CD4-positive, alpha-beta T cell (primary cell): ENCODE data around the gene TEX19. TPM values are rescaled to one million over a fixed set of nuclear protein-coding genes. Genes with fewer than 3 reads are reported as not detected.
A peak's percentile ranks its signal among the peaks of the same experiment; 100 is the strongest.
"Not testable (repeated sequence)": the region's sequence is repeated elsewhere in the genome, so short reads cannot be mapped to it uniquely, and the experiment has no call there.

Source experiments
- ATAC-seq: fragments of 200-7000 bp; cut with Tn5 transposase; one replicate; pipeline ENCODE4 v1.10.0; 2022; ENCODE audit warnings: mild to moderate bottlenecking; ENCODE audit not compliant: poor library complexity
- CTCF ChIA-PET: fragments of 350-600 bp; sonication (Branson Sonifier 250); formaldehyde crosslinking; loops from one replicate; lab custom pipeline; 2021; ENCODE audit warnings: antibody characterized with exemption, inconsistent platforms; lab: Charles Lee
- POLR2A ChIA-PET: fragments of 350-600 bp; sonication (Branson Sonifier 250); formaldehyde crosslinking; loops from one replicate; lab custom pipeline; 2021; ENCODE audit warnings: antibody characterized with exemption, inconsistent platforms; lab: Charles Lee
- DNase-seq, 14 experiments: peaks; one replicate each; pipeline ENCODE4 v3.0.0-alpha.2; 2013 to 2020; ENCODE audit warnings: mixed read lengths in 2 of 14
- H3K27ac ChIP-seq, 2 donors: one replicate each; pipeline versions ENCODE4 v1.5.1 to v1.7.0; 2013; ENCODE audit warnings: low read length in 2 of 2, low read depth in 1 of 2, mild to moderate bottlenecking in 1 of 2
- H3K27me3 ChIP-seq, 2 experiments: 1 replicate in 1 of 2; 2 replicates in 1 of 2; pipeline versions ENCODE4 v1.6.1 to v1.7.0; 2013; ENCODE audit warnings: low read length in 2 of 2, control low read depth in 1 of 2, mild to moderate bottlenecking in 1 of 2, moderate library complexity in 1 of 2; ENCODE audit not compliant: insufficient read depth in 2 of 2, control insufficient read depth in 1 of 2
- H3K36me3 ChIP-seq: one replicate; pipeline ENCODE4 v1.6.1; 2013; ENCODE audit warnings: low read length, control low read depth; ENCODE audit not compliant: insufficient read depth
- H3K4me1 ChIP-seq: one replicate; pipeline ENCODE4 v1.6.1; 2013; ENCODE audit warnings: low read length, control low read depth; ENCODE audit not compliant: insufficient read depth
- H3K4me3 ChIP-seq: one replicate; pipeline ENCODE4 v1.5.1; 2013; ENCODE audit warnings: mild to moderate bottlenecking, low read length, moderate library complexity
- H3K9me3 ChIP-seq, 2 experiments: 1 replicate in 1 of 2; 2 replicates in 1 of 2; pipeline versions ENCODE4 v1.6.1 to v1.7.0; 2013; ENCODE audit warnings: low read length in 2 of 2, mild to moderate bottlenecking in 2 of 2, control low read depth in 1 of 2, moderate library complexity in 1 of 2; ENCODE audit not compliant: control insufficient read depth in 1 of 2, insufficient read depth in 1 of 2
- H3K27ac Mint-ChIP-seq: one replicate; pipeline ENCODE4 v1.8.0; 2020; ENCODE audit warnings: mixed read lengths
- H3K27me3 Mint-ChIP-seq: one replicate; pipeline ENCODE4 v1.8.0; 2021; ENCODE audit warnings: mixed read lengths
- H3K36me3 Mint-ChIP-seq: one replicate; pipeline ENCODE4 v1.8.0; 2021; ENCODE audit warnings: low read depth, mixed read lengths
- H3K4me1 Mint-ChIP-seq: one replicate; pipeline ENCODE4 v1.8.0; 2021; ENCODE audit warnings: low read depth, mixed read lengths
- H3K4me3 Mint-ChIP-seq: one replicate; pipeline ENCODE4 v1.8.0; 2020; ENCODE audit warnings: mild to moderate bottlenecking, mixed read lengths
- H3K9me3 Mint-ChIP-seq: one replicate; pipeline ENCODE4 v1.8.0; 2020; ENCODE audit warnings: mixed read lengths
- CTCF ChIP-seq: fragments of 200-600 bp; IDR thresholded peaks from one replicate; pipeline ENCODE4 v1.8.0; 2022; ENCODE audit warnings: antibody characterized with exemption, mild to moderate bottlenecking
- intact Hi-C, 2 experiments: fragments of 100-400 bp; cut with DNase I in 1 of 2; cut with micrococcal nuclease in 1 of 2; formaldehyde crosslinking; loops; one replicate each; pipeline versions ENCODE4 v1.15.1 to v1.9.0; 2023 to 2025; cut with DNase I, micrococcal nuclease
- total RNA-seq, 174 experiments: library from RNA in 2 of 174; stranded (reverse) in 2 of 174; gene quantifications; one replicate each; pipeline ENCODE4 v1.2.3 and lab custom pipeline; 2021 to 2026

TEX19 gene
- total RNA-seq, 2 experiments from 2014 or later = not detected

DNA sequence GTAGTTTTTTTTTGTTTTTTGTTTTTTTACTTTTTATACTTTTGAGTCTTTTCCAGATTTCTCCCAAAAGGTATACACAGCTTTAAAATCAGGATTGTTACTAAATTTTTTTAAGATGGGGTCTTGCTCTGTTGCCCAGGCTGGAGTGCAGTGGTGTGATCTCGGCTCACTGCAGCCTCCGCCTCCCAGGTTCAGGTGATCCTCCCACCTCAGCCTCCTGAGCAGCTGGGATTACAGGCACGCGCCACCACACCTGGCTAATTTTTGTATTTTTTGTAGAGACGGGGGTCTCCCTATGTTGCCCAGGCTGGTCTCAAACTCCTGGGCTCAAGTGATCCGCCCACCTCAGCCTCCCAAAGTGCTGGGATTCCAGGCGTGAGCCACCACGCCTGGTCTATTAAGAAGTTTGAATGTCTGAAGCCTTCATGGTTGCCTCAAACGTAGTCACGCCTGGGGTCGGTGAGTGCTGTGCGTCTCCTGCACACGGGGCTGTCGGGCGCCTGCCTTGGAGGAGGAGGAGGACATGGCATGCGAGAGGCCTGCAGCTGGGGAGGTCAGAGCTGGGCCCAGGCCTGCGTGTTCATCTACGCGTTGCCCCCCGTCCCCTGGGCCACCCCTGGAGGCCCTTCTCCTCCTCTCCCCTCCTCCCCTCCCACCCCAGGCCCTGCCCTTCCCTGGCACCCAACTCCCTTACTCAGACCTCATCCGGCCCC, 23.3 kb downstream of the TEX19 start:
- ATAC-seq, H3K9me3 Mint-ChIP-seq, CTCF ChIA-PET, H3K36me3 Mint-ChIP-seq, H3K27ac Mint-ChIP-seq, H3K4me1 Mint-ChIP-seq, H3K27ac ChIP-seq, H3K4me3 ChIP-seq, POLR2A ChIA-PET, H3K4me3 Mint-ChIP-seq, H3K36me3 ChIP-seq, intact Hi-C loops: not testable (repeated sequence)
- Histone ChIP-seq H3K9me3 (peaks cover 0 to 10% of the 10 kb centered on the region in 2 experiments), H3K4me1 (peaks cover 10% of the 10 kb centered on the region), H3K27me3 (peaks cover 23 to 26% of the 10 kb centered on the region in 2 experiments)
- H3K27me3 Mint-ChIP-seq = peaks cover 26% of the 10 kb centered on the region
- DNase-seq = peak in 1 of 14 experiments; percentile 1

- CTCF ChIA-PET = no interaction called here
- Mint-ChIP-seq H3K4me3 (no peak overlapping the region), H3K9me3 (no peaks in the 10 kb centered on the region), H3K4me1 (no peaks in the 10 kb centered on the region), H3K36me3 (no peaks in the 10 kb centered on the region), H3K27ac (no peak overlapping the region), H3K27me3 (peaks cover 23% of the 10 kb centered on the region)
- intact Hi-C loops = no loop called here
- ATAC-seq = no peak
- H3K36me3 ChIP-seq = no peaks in the 10 kb centered on the region
- H3K9me3 ChIP-seq = peaks cover 0 to 10% of the 10 kb centered on the region in 2 experiments
- peaks cover 12% of the 10 kb centered on the region for H3K4me1 ChIP-seq
- TF ChIP-seq CTCF = no peak
- H3K4me3 ChIP-seq = no peak overlapping the region
- H3K27me3 ChIP-seq = peaks cover 23 to 26% of the 10 kb centered on the region in 2 experiments
- POLR2A ChIA-PET = no interaction called here
- no peak overlapping the region for H3K27ac ChIP-seq
- DNase-seq = no peak
These were observed 23.8 kb downstream of the TEX19 start for GRCh38 chr17:82382933-82383255.

GRCh38 chr17:82383411-82383810, 24.4 kb downstream of the TEX19 start:
- Histone ChIP-seq H3K4me3 (no peak overlapping the region), H3K27ac (no peak overlapping the region), H3K27me3 (peaks cover 21 to 26% of the 10 kb centered on the region in 2 experiments), H3K4me1 (peaks cover 12% of the 10 kb centered on the region), H3K36me3 (no peaks in the 10 kb centered on the region), H3K9me3 (peaks cover 0 to 9% of the 10 kb centered on the region in 2 experiments)
- H3K9me3 Mint-ChIP-seq = no peaks in the 10 kb centered on the region
- no peaks in the 10 kb centered on the region for H3K36me3 Mint-ChIP-seq
- ATAC-seq (no peak), DNase-seq (peak in 1 of 14 experiments; percentile 2)
- intact Hi-C loops = no loop called here
- peaks cover 23% of the 10 kb centered on the region for H3K27me3 Mint-ChIP-seq
- H3K27ac Mint-ChIP-seq = no peak overlapping the region
- ChIA-PET POLR2A (no interaction called here), CTCF (no interaction called here)
- no peak for TF ChIP-seq CTCF
- no peaks in the 10 kb centered on the region for H3K4me1 Mint-ChIP-seq
- no peak overlapping the region for H3K4me3 Mint-ChIP-seq
